ENCODE measurements around the gene RAB27B.

The RAB27B gene

DNA sequence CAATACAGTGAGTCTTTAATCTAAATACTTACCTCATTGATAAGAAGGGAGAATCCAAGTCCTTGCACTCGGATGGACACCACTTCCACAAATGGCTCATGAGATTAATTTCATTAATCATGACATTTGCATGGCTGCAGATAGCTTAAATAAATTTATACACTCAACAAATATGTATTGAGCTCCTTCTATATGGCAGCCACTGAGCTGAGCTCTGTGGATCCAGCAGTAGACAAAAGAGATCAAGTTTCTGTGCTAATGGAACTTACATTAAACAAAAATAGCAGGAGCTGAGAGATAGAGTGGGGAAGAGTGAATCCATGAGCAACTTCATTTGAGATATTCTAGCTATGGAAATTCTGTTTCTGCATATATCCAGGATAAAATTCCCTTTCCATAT, 44.4 kb downstream of the RAB27B start:
- no peak for DNase-seq

GRCh38 chr18:54873884-54874255, 45.6 kb downstream of the RAB27B start:
- no peak for DNase-seq

DNA sequence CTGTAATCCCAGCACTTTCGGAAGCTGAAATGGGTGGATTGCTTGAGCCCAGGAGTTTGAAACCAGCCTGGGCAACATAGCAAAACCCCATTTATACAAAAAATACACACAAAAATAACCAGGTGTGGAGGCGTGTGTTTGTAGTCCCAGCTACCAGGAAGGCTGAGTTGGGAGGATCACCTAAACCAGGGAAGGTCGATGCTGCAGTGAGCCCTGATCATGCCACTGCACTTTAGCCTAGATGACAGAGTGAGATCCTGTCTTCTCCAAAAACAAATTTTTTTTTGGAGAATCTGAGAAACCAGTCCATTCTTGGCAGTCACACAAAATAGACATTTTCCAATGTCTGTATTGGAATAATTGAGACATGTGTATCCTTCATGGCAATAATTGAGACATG, 46.8 kb downstream of the RAB27B start:
- no peak for DNase-seq

DNA sequence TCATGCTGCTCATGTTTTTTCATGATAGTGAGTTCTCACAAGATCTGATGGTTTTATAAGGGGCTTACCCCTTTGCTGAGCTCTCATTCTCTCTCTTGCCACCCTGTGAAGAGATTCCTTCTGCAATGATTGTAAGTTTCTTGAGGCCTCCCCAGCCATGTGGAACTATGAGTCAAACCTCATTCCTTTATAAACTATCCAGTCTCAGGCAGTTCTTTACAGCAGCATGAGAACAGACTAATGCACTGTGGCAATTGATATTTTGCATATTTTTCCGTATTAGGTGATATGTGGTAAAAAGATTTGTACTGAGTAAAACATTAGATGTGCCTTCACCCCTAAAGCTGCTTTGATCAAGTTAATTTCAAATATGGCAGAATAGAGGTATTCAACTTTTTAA, 48.8 kb downstream of the RAB27B start:
- DNase-seq = no peak

- DNase-seq = no peak
These were observed 49.9 kb downstream of the RAB27B start for GRCh38 chr18:54878159-54878622.

DNA sequence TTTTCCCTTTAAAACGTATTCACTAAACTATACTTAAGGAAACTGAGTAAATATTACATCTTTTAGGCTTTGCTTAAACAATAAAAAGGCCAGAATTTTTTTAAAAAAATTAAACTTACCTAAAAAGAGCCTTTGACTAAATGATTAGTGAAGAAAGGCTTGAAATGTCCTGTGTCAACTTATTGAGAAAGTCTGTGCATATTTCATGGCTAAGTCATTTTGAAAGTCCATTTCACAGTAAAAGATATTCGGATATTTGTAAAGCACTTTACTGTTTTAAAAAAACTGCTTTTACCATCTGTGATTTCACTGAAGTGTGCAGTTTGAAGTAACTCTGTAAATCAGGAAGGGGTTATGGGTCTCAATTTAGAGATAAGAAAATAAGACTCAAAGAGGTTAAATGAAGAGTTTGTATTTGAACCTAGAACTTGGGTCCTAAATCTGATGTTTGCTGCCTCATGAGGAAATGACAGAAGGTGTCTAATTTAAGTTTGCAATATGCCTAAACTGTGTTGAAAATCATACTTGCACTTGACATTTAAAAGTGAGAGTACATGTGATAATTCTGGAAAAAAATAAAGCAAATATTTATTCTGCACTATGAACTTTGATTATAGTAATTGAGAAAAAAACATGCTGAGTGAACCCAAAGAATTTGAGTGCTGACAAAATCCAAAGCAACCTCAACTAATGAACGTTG, 50.5 kb downstream of the RAB27B start:
- DNase-seq = no peak

GRCh38 chr18:54879691-54880090, 51.4 kb downstream of the RAB27B start:
- DNase-seq = no peak

GRCh38 chr18:54880395-54881105, 52.3 kb downstream of the RAB27B start:
- no peak for DNase-seq

DNA sequence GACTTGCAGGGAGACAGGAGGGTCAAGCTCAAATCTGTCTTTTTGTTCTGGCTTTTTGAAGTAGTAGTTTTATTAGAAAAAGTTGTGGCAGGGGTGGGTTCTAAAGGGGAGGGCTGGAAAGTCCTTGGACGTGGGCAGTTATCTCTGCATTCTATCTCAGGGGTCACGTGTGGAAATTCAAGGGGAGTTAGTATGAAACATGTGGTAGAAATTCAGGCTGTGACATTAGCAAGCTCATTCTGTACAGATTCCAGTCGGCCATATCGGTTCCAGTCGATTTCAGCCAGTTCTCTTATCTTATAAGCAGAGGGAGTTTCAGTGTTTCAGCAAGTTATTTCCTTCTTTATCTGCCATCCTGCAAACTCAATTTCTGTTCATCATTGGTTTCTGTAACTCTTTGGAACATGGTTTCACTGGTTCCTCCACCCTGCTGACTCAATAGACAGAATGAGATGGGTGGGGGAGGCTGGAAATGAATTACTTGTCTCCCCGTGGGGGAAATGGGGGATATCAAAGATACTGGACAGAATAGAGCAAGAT, 53.0 kb downstream of the RAB27B start:
- no peak for DNase-seq

GRCh38 chr18:54882318-54882717, 54.0 kb downstream of the RAB27B start:
- DNase-seq = no peak

- no peak for DNase-seq
These were observed 55.7 kb downstream of the RAB27B start for GRCh38 chr18:54883816-54884604.

GRCh38 chr18:54888378-54888777, 60.1 kb downstream of the RAB27B start:
- no peak for DNase-seq

- no peak for DNase-seq
These were observed 60.7 kb downstream of the RAB27B start for GRCh38 chr18:54888933-54889332.

DNA sequence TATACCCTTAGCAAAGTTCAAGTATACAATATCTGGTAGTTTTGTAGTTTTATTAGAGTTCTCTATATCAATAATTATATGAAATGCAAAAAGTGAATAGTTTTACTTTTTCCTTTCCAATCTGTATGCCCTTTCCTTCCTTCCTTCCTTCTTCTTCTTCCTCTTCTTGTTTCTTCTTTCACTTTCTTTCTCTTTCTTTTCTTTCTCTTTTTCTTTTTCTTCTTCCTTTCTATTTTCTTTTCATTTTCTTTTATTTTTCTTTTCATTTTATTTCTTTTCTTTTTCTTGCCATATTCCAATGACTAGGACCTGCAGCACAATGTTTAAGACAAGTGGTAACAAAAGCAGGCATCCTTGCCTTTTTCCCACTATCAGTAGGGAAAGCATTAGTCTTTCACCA, 71.2 kb downstream of the RAB27B start:
- DNase-seq = no peak

DNA sequence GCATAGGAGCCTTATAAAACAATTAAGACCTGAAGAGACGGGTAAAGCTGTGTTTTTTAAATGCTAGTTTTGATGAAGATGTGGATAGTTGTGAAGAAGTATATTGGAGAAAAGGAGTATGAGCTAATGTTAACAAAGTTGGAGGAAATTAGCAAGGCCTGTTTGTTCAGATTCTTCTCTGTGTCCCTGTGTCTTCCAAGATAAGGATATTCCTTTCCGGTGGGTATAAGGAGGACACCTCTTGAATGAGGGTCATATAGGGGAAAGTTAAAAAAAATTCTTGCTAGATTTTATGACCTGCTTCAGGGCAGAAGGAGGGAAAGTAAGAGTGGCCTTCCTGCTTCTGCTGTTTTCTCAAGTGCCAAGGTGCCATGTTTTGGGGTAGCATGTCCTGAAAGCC, 72.0 kb downstream of the RAB27B start:
- no peak for DNase-seq

DNA sequence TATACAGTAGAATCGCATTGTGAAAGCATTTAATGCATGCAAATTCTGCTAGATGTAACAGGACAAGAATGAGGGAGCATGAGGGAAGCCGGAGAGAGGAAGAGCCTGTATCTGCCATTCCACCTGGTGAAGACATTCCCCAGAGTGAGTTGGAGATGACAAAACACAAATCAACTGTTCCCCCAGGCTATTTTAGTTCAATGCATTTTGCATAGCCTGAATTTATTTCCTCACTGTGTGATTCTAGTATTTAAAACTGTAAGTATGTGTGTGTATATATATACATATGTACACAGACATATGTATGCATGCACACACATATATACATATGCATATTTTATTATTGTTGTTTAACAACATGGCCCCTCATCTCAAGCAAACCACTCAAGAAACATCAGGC, 76.3 kb downstream of the RAB27B start:
- DNase-seq = no peak

DNA sequence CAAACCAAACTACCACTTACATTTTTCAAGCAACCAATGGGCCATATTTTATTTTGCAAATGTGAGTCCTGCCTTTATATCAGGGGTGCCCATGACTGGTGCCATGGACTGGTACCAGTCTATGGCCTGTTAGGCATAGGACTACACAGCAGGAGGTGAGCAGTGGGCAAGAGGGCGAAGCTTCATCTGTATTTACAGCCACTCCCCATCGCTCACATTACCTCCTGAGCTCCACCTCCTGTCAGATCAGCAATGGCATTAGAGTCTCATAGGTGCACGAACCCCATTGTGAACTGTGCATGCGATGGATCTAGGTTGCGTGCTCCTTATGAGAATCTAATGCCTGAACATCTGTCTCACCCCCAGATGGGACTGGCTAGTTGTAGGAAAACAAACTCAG, 77.4 kb downstream of the RAB27B start:
- DNase-seq = no peak

- no peak for DNase-seq
These were observed 78.3 kb downstream of the RAB27B start for GRCh38 chr18:54906331-54907185.

GRCh38 chr18:54909538-54909937, 81.3 kb downstream of the RAB27B start:
- no peak for DNase-seq

DNA sequence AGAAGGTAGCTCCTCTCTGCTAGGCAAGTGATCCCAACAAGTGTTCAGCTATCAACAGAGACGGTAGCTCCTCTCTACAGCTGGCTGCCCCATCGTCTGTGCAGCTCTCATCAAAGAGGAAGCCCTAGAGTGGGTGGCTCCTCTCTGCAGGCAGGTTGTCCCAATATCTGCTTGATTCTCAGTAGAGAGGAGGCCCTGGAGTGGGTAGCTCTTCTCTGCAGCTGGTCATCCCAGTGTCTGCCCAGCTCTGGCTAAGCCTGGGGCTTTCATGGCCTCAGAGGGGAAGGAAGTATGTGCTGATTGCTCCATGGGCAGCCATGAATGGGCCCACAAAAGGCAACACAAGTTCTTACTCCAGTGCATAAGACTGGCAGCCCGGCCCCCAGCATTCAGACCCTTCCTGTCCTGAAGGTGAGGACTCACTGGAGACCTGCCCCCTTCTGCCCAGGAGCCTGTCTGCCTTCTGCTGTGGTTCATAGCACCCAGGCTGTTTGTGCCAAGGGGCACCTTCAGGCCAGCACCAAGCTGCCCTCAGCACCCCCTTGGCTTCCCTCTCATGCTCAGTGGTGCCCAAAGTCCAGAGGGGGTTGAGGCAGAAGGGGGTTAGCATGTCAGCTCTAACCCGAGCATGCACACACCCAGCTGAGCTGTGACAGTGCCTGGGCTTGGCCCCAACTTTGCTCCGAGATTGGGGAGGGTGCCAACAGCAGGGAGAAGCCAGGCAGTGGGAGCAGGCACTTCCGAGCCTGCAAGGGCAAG, 82.1 kb downstream of the RAB27B start:
- DNase-seq = no peak

- no peak for DNase-seq
These were observed 83.3 kb downstream of the RAB27B start for GRCh38 chr18:54911551-54911950.

- no peak for DNase-seq
These were observed 86.5 kb downstream of the RAB27B start for GRCh38 chr18:54914816-54915215.

Measured in NCI-H774 (cell line).